ENCODE data around the gene CETP. TPM values are rescaled to one million over a fixed set of nuclear protein-coding genes. Genes with fewer than 3 reads are reported as not detected.

Gene CETP
- under 1 TPM in 2 of 4 donors, not detected in 2; 0.36 to 0.55 TPM for total RNA-seq
- polyA plus RNA-seq = 1 to 10 TPM in 2 of 3 donors, not detected in 1; 1.2 to 2.1 TPM

GRCh38 chr16:56961851-56962281 lies at the start of gene CETP:
TSS of gene CETP (plus strand) at chr16:56961950. CDS start at chr16:56961980, 30 bp downstream.
- TF ChIP-seq POLR2AphosphoS5 (IDR thresholded peaks at IDR 0.05) = no peak
- TF ChIP-seq EP300 (IDR thresholded peaks at IDR 0.05) = no peak
- TF ChIP-seq CTCF (IDR thresholded peaks at IDR 0.05) = no peak
- TF ChIP-seq POLR2A (IDR thresholded peaks at IDR 0.05) = no peak
- WGBS, 2 donors = 85 to 87% methylated on average over 12 of the region's 12 CpGs
- Histone ChIP-seq H3K9me3 (no peaks in the 10 kb centered on the region), H3K27me3 (no peaks in the 10 kb centered on the region), H3K36me3 (no peaks in the 10 kb centered on the region), H3K4me1 (peaks cover 0 to 17% (median 12%) of the 10 kb centered on the region in 4 donors), H3K27ac (no peak within 1 kb of the TSS), H3K4me3 (no peak within 1 kb of the TSS)
- no peak for DNase-seq
- intact Hi-C loops (cut with DNase I) = no loop called here

- Histone ChIP-seq H3K9me3 (no peaks in the 10 kb centered on the region), H3K27ac (peak overlapping the region in 1 of 4 donors; percentile 31), H3K4me3 (no peak overlapping the region), H3K27me3 (no peaks in the 10 kb centered on the region), H3K4me1 (no peaks in the 10 kb centered on the region), H3K36me3 (no peaks in the 10 kb centered on the region)
- TF ChIP-seq EP300 (IDR thresholded peaks at IDR 0.05) = no peak
- no peak for TF ChIP-seq CTCF (IDR thresholded peaks at IDR 0.05)
- TF ChIP-seq POLR2A (IDR thresholded peaks at IDR 0.05) = no peak
- TF ChIP-seq POLR2AphosphoS5 (IDR thresholded peaks at IDR 0.05) = no peak
- intact Hi-C loops (cut with DNase I) = no loop called here
- peak; percentile 62 for DNase-seq
- 21 to 71% methylated on average over 18 of the region's 18 CpGs for WGBS, 2 donors
Measured at GRCh38 chr16:56912746-56913708, 48.7 kb upstream of the CETP start.

- 84 to 99% methylated on average over 7 of the region's 7 CpGs for WGBS, 2 donors
- H3K9me3 ChIP-seq = no peaks in the 10 kb centered on the region
- H3K4me3 ChIP-seq = no peak overlapping the region
- intact Hi-C loops (cut with DNase I) = no loop called here
- no peaks in the 10 kb centered on the region for H3K36me3 ChIP-seq
- no peaks in the 10 kb centered on the region for H3K4me1 ChIP-seq
- DNase-seq = peak; percentile 18
- H3K27me3 ChIP-seq = no peaks in the 10 kb centered on the region
- H3K27ac ChIP-seq = no peak overlapping the region
- TF ChIP-seq CTCF (IDR thresholded peaks at IDR 0.05) = no peak
- TF ChIP-seq POLR2A (IDR thresholded peaks at IDR 0.05) = no peak
- TF ChIP-seq EP300 (IDR thresholded peaks at IDR 0.05) = no peak
- no peak for TF ChIP-seq POLR2AphosphoS5 (IDR thresholded peaks at IDR 0.05)
Measured at GRCh38 chr16:56914896-56915295, 46.9 kb upstream of the CETP start.

- Histone ChIP-seq H3K36me3 (no peaks in the 10 kb centered on the region), H3K9me3 (no peaks in the 10 kb centered on the region), H3K27me3 (no peaks in the 10 kb centered on the region), H3K4me3 (no peak overlapping the region), H3K27ac (peak overlapping the region in 1 of 4 donors; percentile 66), H3K4me1 (no peaks in the 10 kb centered on the region)
- TF ChIP-seq POLR2AphosphoS5 (IDR thresholded peaks at IDR 0.05) (no peak), CTCF (IDR thresholded peaks at IDR 0.05) (no peak), POLR2A (IDR thresholded peaks at IDR 0.05) (no peak)
- peak; percentile 65 for DNase-seq
- intact Hi-C loops (cut with DNase I) = no loop called here
- 58 to 76% methylated on average over 13 of the region's 13 CpGs for WGBS, 2 donors
Measured at GRCh38 chr16:56915336-56916119, 46.2 kb upstream of the CETP start.

Data from sigmoid colon (tissue), 7 donors.